ENCODE measurements around the gene SERPIND1.

- TF ChIP-seq CTCF (IDR thresholded peaks at IDR 0.05 in 8 of 11, conservative IDR thresholded peaks at IDR 0.05 in 3 of 11) (no peak), POLR2A (IDR thresholded peaks at IDR 0.05) (no peak), POLR2AphosphoS5 (IDR thresholded peaks at IDR 0.05) (no peak)
Observed at GRCh38 chr22:20823264-20823663, 49.4 kb downstream of the SERPIND1 start.
